Fibroblast of mammary gland (primary cell): Measurements from ENCODE around the gene ADAMTS18.

Experiments
- DNase-seq: peaks from one replicate; pipeline ENCODE4 v3.0.0-alpha.2; 2010; ENCODE audit warnings: low read depth
- H3K4me3 ChIP-seq: 2 replicates; pipeline ENCODE4 v1.5.1; 2011; ENCODE audit warnings: low read depth, mild to moderate bottlenecking, low read length, moderate library complexity; ENCODE audit not compliant: control insufficient read depth
- CTCF ChIP-seq: conservative IDR thresholded peaks from 2 replicates; pipeline ENCODE4 v1.5.1; 2011; ENCODE audit warnings: low read depth, low read length, inconsistent platforms; ENCODE audit not compliant: control insufficient read depth, insufficient read depth

Gene ADAMTS18

GRCh38 chr16:77424871-77425604 lies 9.8 kb downstream of the ADAMTS18 start:
- no peak for TF ChIP-seq CTCF
- H3K4me3 ChIP-seq, result no peak overlapping the region
- DNase-seq, result no peak

- DNase-seq, result no peak
- H3K4me3 ChIP-seq, result no peak overlapping the region
- no peak for TF ChIP-seq CTCF
Observed at GRCh38 chr16:77422196-77422784, 12.5 kb downstream of the ADAMTS18 start.

GRCh38 chr16:77416939-77417480 lies 17.8 kb downstream of the ADAMTS18 start:
- H3K4me3 ChIP-seq, result no peak overlapping the region
- TF ChIP-seq CTCF, result no peak
- DNase-seq, result no peak

GRCh38 chr16:77414752-77415231 lies 20.0 kb downstream of the ADAMTS18 start:
- peak; percentile 81 for DNase-seq
- TF ChIP-seq CTCF, result no peak
- no peak overlapping the region for H3K4me3 ChIP-seq

GRCh38 chr16:77410449-77410848 lies 24.4 kb downstream of the ADAMTS18 start:
- no peak for DNase-seq
- H3K4me3 ChIP-seq, result no peak overlapping the region
- TF ChIP-seq CTCF, result no peak

GRCh38 chr16:77409311-77409710 lies 25.5 kb downstream of the ADAMTS18 start:
- DNase-seq, result no peak
- TF ChIP-seq CTCF, result no peak
- H3K4me3 ChIP-seq, result no peak overlapping the region
